GM18951 (cell line): Measurements from ENCODE around the gene BRD3.

Experiments
- POLR2A ChIP-seq: IDR thresholded peaks from 4 replicates; pipeline ENCODE4 v1.6.1; 2011; ENCODE audit warnings: mild to moderate bottlenecking; ENCODE audit not compliant: insufficient read length, insufficient read depth; ENCODE audit errors: extremely low read depth
- in situ Hi-C: fragments of 300-500 bp; cut with MboI; formaldehyde crosslinking; loops from one replicate; pipeline ENCODE4 v1.12.0; 2022; ENCODE audit warnings: low sequenced_read_pairs, mixed read lengths, inconsistent platforms; ENCODE audit not compliant: unreplicated experiment

Gene BRD3

GRCh38 chr9:134053941-134054761 is 13.7 kb downstream of the BRD3 start:
- no peak for TF ChIP-seq POLR2A
- in situ Hi-C loops: no loop called here

DNA sequence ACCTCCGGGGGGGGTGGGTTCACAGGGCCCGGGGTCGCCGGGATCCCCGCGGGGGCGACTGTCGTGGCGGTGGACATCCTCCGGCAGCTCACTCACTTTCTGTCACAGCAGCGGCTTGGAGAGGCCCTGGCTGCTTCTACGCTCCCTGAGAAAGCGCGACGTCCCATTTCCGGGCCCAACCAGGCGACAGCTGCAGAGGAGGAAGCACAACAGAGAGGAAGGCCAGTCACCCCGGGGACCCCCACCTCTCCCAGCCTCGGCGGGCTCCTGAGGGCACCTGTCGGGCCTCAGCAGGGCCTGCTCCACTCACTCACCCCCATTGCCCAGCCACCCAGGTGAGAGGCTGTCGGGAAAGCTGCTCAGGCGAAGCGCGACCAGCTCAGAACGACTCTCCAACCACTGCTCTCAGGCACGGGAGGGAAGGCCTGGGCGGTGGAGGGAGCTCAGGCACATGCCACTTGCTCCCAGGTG is 14.4 kb downstream of the BRD3 start:
- in situ Hi-C loops: no loop called here
- no peak for TF ChIP-seq POLR2A

DNA sequence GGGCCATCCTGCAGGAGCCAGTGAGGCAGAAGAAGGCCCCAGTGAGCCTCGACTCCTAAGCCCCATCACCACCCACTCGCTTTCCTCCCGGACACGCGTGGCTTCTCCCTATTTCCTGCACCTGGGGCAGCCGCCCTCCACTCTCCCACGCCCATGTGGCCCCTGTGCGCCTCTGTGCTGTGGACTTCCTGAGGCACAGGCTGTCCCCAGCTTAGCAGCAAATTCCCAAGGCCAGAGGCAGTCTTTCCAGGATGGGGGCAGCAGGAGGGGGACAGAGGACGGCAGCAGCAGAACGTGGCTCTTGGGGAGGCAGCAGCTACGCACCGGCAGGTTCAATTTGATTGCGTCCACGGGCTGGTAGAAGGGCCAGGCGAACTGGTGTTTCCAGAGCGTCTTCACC is 14.9 kb downstream of the BRD3 start:
- in situ Hi-C loops: no loop called here
- no peak for TF ChIP-seq POLR2A

GRCh38 chr9:134052491-134052890 is 15.3 kb downstream of the BRD3 start:
- in situ Hi-C loops: no loop called here
- no peak for TF ChIP-seq POLR2A

DNA sequence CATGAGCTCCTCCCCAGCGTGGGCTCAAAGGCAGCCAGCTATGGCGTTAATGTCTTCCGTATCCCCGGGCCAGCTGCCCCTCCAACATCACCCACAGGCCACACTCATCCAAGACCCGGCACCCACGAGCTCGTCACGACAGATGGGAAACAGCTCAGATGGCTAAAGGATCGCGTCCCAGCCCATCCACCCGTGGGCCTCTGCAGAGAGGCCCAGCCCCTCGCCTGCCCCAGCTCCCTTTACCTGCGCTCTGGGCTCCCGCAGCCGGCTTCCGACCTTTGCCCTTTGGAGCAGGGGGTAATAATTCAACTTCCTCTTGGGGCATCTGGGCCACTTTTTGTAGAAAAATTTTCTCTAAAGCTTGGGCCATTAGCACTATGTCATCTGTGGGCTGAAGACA is 16.5 kb downstream of the BRD3 start:
- no peak for TF ChIP-seq POLR2A
- in situ Hi-C loops: no loop called here

GRCh38 chr9:134050726-134051125 is 17.1 kb downstream of the BRD3 start:
- in situ Hi-C loops: no loop called here
- no peak for TF ChIP-seq POLR2A

- in situ Hi-C loops: no loop called here
- no peak for TF ChIP-seq POLR2A
Observed at GRCh38 chr9:134049772-134050588, 17.8 kb downstream of the BRD3 start.

DNA sequence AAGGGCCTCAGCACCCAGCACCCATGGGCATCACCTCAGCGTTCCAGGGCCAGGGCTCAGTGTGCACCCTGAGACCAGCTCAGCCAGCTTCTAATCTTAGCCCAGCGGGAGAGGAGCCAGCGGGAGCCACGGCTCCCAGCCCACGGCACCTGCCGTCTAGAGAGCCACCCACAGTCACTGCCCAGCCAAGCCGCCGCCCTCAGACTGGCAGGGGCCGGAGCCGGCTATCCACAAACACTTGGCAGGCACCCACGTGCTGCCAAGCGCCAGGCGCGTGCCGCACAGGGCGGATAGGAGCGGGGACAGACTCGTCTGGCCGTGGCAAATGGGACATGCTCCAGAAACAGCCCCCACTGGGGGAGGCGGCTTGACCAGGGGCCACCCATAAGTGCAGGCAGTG is 18.6 kb downstream of the BRD3 start:
- in situ Hi-C loops: no loop called here
- TF ChIP-seq POLR2A: no peak

- in situ Hi-C loops: no loop called here
- no peak for TF ChIP-seq POLR2A
Observed at GRCh38 chr9:134048582-134048968, 19.3 kb downstream of the BRD3 start.

GRCh38 chr9:134047868-134048581 is 19.8 kb downstream of the BRD3 start:
- no peak for TF ChIP-seq POLR2A
- in situ Hi-C loops: no loop called here

DNA sequence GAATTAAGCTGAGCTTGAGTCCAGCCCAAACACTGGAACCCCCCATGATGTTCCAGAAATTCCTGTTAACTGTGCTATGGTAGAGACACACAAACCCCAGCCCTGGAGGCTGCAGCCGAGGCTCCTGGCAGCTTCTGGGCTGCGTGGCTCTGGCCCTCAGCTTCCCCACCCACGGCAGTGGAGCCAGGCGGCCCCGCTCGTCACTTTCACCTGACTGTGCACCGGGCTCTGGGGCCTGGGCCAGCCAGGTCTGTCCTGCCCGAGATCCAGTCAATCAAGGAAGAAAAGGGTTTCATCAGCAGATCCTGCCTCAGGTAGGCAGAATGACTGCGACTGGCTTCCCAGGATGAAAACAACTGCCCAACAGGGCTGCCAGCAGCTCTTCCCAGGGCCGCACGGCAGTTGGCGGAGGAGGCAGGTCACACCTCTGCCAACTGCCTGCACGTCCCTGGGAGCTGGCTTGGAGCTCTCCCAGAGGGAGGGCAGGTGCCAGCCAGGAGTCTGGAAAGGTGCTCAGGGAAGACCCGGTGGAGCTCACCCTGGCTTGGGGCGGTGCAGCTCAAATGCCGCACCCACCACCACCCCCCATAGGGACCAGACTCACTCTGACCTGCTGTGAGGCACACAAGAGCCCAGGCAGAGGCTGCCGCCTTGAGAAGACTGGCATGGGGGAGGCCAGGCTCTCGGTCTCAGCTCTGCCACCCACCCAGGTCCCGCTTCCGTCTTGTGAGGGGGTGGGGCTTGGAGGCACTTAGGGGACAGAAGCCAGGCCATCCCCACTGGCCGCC is 20.7 kb downstream of the BRD3 start:
- in situ Hi-C loops: no loop called here
- TF ChIP-seq POLR2A: no peak

GRCh38 chr9:134045841-134046544 is 21.8 kb downstream of the BRD3 start:
- in situ Hi-C loops: no loop called here
- TF ChIP-seq POLR2A: no peak

GRCh38 chr9:134044944-134045343 is 22.9 kb downstream of the BRD3 start:
- in situ Hi-C loops: no loop called here
- no peak for TF ChIP-seq POLR2A
